Heart left ventricle (tissue), 16 donors: ENCODE measurements around the gene TTLL10. TPM values are rescaled to one million over a fixed set of nuclear protein-coding genes. Genes with fewer than 3 reads are reported as not detected.

Experiments
- ATAC-seq, 4 donors: fragments of 200-7000 bp; cut with Tn5 transposase; one replicate each; pipeline ENCODE4 v1.9.1; 2020 to 2022; ENCODE audit warnings: moderate library complexity in 4 of 4, mild to moderate bottlenecking in 3 of 4, moderate number of reproducible peaks in 1 of 4
- DNase-seq, 5 donors: peaks; one replicate each; pipeline ENCODE4 v3.0.0-alpha.2; 2020
- H3K27ac ChIP-seq, 12 donors: fragments of 200-600 bp; sonication (generic) in 4 of 12; one replicate each; pipeline versions ENCODE4 v1.5.0 to v1.8.0; 2016 to 2022; ENCODE audit warnings: mild to moderate bottlenecking in 2 of 12
- H3K27me3 ChIP-seq, 9 donors: fragments of 200-600 bp; sonication (generic) in 2 of 9; one replicate each; pipeline versions ENCODE4 v1.5.1 to v1.8.0; 2016 to 2022; ENCODE audit warnings: mild to moderate bottlenecking in 3 of 9
- H3K36me3 ChIP-seq, 9 donors: fragments of 200-600 bp; sonication (generic) in 2 of 9; one replicate each; pipeline versions ENCODE4 v1.5.0 to v1.8.0; 2018 to 2022; ENCODE audit warnings: mild to moderate bottlenecking in 2 of 9
- H3K4me1 ChIP-seq, 12 donors: fragments of 200-600 bp; sonication (generic) in 4 of 12; one replicate each; pipeline versions ENCODE4 v1.5.0 to v1.8.0; 2016 to 2022; ENCODE audit warnings: mild to moderate bottlenecking in 3 of 12
- H3K4me3 ChIP-seq, 12 donors: fragments of 200-600 bp; sonication (generic) in 4 of 12; one replicate each; pipeline versions ENCODE4 v1.5.0 to v1.8.0; 2017 to 2022; ENCODE audit warnings: mild to moderate bottlenecking in 9 of 12, moderate library complexity in 4 of 12
- H3K9me3 ChIP-seq, 12 donors: fragments of 200-600 bp; sonication (generic) in 4 of 12; one replicate each; pipeline versions ENCODE4 v1.5.0 to v1.8.0; 2016 to 2022; ENCODE audit warnings: mild to moderate bottlenecking in 1 of 12
- POLR2A ChIP-seq, 2 donors: fragments of 450-650 bp; IDR thresholded peaks; one replicate each; pipeline ENCODE4 v1.6.1; 2017; ENCODE audit warnings: antibody characterized with exemption in 2 of 2, mild to moderate bottlenecking in 2 of 2, moderate library complexity in 2 of 2
- WGBS, 4 donors: extraction: QIAGEN DNeasy Blood & Tissue Kit in 2 of 4; methylation state at CpG; one replicate each; pipeline versions ENCODE4 v1.1.5 to v1.1.7; 2013 to 2018; 5-methylcytosine and 5-hydroxymethylcytosine counted together
- intact Hi-C, 10 donors: fragments of 100-400 bp; cut with DNase I; formaldehyde crosslinking; loops; one replicate each; pipeline versions ENCODE4 v1.11.1 to v1.14.2; 2022
- polyA plus RNA-seq, 2 donors: library from polyadenylated mRNA; stranded (reverse); fragments of 200-250 nt; gene quantifications; one replicate each; pipeline ENCODE4 v1.2.3, GENCODE V29; 2013
- total RNA-seq, 9 donors: library from RNA; depleted of rRNA in 2 of 9; stranded (reverse); fragments of >200 nt in 2 of 9; fragmentation: NEBNext Ultra II Directional in 3 of 9; extraction: Animal tissue kit (Norgen Biotek cat#: 25700) in 3 of 9; gene quantifications; one replicate each; pipeline versions ENCODE4 v1.1.0 to v1.2.4, GENCODE V29; 2016 to 2023
- TF ChIP-seq, protein P1 (sequence below), 12 donors: fragments of 200-600 bp; sonication (generic) in 4 of 12; IDR thresholded peaks; one replicate each; pipeline versions ENCODE4 v1.5.0 to v1.8.0; 2018 to 2022; ENCODE audit warnings: antibody characterized with exemption in 12 of 12, mild to moderate bottlenecking in 5 of 12
- donor health status: ischemic (EF 13 %, LVEDD 7.1; RV severe dilation, severe dysfunction).
- donor health status: healthy with polysubstance abuse.
- donor health status: DM: no; HTN: yes; CAD: no.
- donor health status: DM: no; HTN: no; CAD: no.
- donor health status: ischemic (EF 25% LVEDD 6.9; RV normal size, moderate dysfunction).
- donor health status: ischemic (EF 25% LVEDD 5.7; RV mildly dilated, moderate dysfunction).
- donor health status: healthy.
- donor health status: DM: yes; HTN: yes; CAD: no.
- donor health status: ischemic (EF 35%, LVEDD 5.7; RV mildly dilated, moderate dysfunction).
- donor health status: nonischemic (EF 11% LVEDD 7.7; RV severe dilation, severe dysfunction).
- donor health status: DM: yes; HTN: yes; CAD: no.
- donor health status: PGD.
- donor health status: ischemic (EF 29% LVEDD 5.4; RV normal size, mild dysfunction).
- donor health status: nonischemic (EF 23%, LVEDD 6.1; RV moderate dilation, normal function).

Gene TTLL10
- total and polyA plus RNA-seq, 11 donors: 0.03 to 0.53 (median 0.21) TPM; not detected in 4

DNA sequence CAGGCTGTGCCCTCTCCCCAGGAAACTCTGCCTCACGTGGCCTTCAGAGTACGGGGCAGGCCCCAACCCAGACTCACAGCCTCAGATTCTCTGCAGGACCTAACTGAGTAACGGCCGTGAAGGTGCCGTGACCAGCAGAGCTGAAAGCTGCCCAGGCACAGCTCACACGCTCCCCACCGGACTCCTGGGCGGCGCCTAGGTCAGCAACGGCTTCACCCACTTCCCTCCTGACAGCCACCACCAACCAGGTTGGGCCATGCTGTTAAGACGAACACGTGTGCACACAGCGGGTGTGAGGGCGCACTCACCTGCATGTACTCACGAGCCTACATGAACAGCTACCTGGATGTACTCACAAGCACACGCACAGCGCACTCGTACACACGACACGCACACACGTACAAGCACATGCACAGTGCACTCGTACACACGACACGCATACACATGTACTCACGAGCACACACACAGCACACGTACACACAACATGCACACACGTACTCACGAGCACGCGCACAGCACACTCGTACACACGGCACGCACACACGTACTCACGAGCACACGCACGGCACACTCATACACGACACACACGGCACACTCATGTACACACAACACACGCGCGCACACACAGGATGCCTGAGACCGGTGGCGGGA, 49.0 kb downstream of the TTLL10 start:
- 92 to 96% (median 93%) methylated on average over 39 to 44 of the region's 44 CpGs for WGBS, 4 donors
- no peak overlapping the region for H3K4me3 ChIP-seq
- no peak for DNase-seq
- ATAC-seq: no peak
- peaks cover 0 to 96% (median 84%) of the 10 kb centered on the region in 9 donors for H3K36me3 ChIP-seq
- no peaks in the 10 kb centered on the region for H3K27me3 ChIP-seq
- intact Hi-C loops: loop anchor here in 1 of 10 donors (10.0 kb wide), 1 partner anchor 98 kb away; no protein-coding TSS in a partner anchor
- H3K9me3 ChIP-seq: no peaks in the 10 kb centered on the region
- H3K27ac ChIP-seq: no peak overlapping the region
- H3K4me1 ChIP-seq: peaks cover 0 to 21% (median 0%) of the 10 kb centered on the region in 12 donors
- no peak for TF ChIP-seq POLR2A (IDR thresholded peaks at IDR 0.05)
- TF ChIP-seq, protein P1, sequence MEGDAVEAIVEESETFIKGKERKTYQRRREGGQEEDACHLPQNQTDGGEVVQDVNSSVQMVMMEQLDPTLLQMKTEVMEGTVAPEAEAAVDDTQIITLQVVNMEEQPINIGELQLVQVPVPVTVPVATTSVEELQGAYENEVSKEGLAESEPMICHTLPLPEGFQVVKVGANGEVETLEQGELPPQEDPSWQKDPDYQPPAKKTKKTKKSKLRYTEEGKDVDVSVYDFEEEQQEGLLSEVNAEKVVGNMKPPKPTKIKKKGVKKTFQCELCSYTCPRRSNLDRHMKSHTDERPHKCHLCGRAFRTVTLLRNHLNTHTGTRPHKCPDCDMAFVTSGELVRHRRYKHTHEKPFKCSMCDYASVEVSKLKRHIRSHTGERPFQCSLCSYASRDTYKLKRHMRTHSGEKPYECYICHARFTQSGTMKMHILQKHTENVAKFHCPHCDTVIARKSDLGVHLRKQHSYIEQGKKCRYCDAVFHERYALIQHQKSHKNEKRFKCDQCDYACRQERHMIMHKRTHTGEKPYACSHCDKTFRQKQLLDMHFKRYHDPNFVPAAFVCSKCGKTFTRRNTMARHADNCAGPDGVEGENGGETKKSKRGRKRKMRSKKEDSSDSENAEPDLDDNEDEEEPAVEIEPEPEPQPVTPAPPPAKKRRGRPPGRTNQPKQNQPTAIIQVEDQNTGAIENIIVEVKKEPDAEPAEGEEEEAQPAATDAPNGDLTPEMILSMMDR (IDR thresholded peaks at IDR 0.05): no peak

DNA sequence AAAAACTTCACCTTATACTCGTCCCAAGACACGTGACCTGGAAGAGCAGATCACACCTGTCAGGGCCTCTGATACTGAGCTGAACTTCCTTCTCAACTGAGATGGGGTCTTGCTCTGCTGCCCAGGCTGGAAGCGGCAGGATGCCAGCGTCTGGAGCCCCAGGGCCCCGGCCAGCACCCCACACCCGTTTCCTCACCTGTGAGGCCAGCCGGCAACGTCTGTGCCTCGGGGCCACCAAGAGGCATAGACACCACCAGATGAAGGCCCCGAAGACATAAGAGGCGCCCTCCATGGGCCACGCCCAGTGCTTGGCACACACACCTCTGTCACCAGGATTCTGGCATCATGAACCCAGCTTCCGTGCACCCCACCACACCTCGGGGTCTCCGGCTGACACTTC, 49.6 kb downstream of the TTLL10 start:
- Histone ChIP-seq H3K4me3 (no peak overlapping the region), H3K4me1 (peaks cover 0 to 27% (median 0%) of the 10 kb centered on the region in 12 donors), H3K9me3 (no peaks in the 10 kb centered on the region), H3K27ac (no peak overlapping the region), H3K36me3 (peaks cover 0 to 96% (median 84%) of the 10 kb centered on the region in 9 donors), H3K27me3 (no peaks in the 10 kb centered on the region)
- no peak for DNase-seq
- no peak for ATAC-seq
- TF ChIP-seq, protein P1 (IDR thresholded peaks at IDR 0.05): no peak
- no peak for TF ChIP-seq POLR2A (IDR thresholded peaks at IDR 0.05)
- intact Hi-C loops: loop anchor here in 1 of 10 donors (10.0 kb wide), 1 partner anchor 99 kb away; no protein-coding TSS in a partner anchor
- WGBS, 4 donors: 95 to 97% (median 96%) methylated on average over 14 to 15 of the region's 15 CpGs

DNA sequence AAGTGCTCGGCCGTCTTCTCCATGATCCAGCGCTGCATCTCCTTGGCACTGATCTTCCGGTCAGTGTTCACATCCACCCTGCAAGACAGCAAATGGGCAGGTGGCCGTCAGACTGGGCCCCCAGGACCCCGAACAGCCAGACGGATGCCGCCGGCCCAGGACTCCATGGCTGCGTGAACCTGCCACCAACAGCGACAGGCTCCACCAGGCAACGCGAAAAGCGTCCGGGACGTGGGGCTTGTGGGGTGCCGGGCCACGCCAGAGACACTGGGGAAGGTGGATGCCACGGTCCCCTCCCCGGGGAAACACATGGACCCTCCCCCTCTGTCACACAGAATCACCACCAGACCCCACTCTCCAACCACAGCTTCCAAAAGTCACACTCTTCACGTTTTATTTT, 50.2 kb downstream of the TTLL10 start:
- 94 to 96% (median 95%) methylated on average over 15 to 21 of the region's 21 CpGs for WGBS, 4 donors
- no peaks in the 10 kb centered on the region for H3K9me3 ChIP-seq

More for the DNA sequence above, 50.2 kb downstream of the TTLL10 start:
- no peak for DNase-seq
- Histone ChIP-seq H3K27ac (no peak overlapping the region), H3K4me1 (peaks cover 0 to 32% (median 1%) of the 10 kb centered on the region in 12 donors), H3K27me3 (no peaks in the 10 kb centered on the region), H3K36me3 (peaks cover 0 to 96% (median 84%) of the 10 kb centered on the region in 9 donors), H3K4me3 (no peak overlapping the region)
- no peak for ATAC-seq
- intact Hi-C loops: loop anchor here in 1 of 10 donors (10.0 kb wide), 1 partner anchor 99 kb away; no protein-coding TSS in a partner anchor
- TF ChIP-seq, protein P1 (IDR thresholded peaks at IDR 0.05): no peak
- TF ChIP-seq POLR2A (IDR thresholded peaks at IDR 0.05): no peak
